ENCODE data around the gene AGA.

The AGA gene

DNA sequence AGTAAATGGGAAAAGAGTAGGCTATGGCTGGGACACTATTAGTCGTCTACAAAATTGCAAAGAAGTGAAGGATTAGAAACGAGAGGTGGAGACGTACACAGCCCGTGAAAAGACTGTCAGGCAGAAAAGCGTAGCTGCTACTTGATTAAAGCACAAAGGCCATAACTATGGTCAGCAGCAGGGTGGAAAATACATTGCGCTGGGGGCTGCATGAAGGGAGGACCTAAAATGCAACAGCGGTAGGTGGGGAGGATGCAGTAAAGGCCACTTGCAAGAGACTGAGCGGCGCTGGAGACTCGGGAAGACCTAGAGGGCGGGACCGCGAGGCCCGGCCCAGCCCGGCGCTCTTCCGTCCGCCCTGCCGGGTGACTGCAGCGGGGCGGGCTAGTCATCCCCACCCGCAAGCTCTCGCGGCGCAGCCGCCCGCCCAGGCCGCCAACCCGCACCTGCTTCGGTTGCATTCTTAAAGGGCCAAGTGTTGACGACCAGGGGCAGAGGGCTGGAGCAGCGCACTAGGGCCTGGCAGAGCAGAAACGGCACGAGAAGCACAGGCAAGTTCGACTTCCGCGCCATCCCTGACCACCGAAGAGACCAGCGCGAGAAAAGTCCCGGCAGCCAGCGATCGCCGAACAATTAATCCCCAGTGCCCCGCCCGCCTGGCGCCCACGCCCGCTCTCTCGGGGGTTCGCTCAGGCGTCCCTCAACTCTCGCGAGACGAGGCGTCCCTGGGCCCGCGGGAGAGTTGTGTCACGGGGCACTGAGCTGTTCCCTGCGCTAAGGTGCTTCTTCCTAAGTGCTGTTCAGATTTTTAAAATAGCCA is at the start of gene AGA:
TSS of gene AGA (minus strand) at position 635 of the 820 bp plus-strand sequence. CDS start at position 573, 62 bp downstream.
- peak; percentile 70 for DNase-seq

DNA sequence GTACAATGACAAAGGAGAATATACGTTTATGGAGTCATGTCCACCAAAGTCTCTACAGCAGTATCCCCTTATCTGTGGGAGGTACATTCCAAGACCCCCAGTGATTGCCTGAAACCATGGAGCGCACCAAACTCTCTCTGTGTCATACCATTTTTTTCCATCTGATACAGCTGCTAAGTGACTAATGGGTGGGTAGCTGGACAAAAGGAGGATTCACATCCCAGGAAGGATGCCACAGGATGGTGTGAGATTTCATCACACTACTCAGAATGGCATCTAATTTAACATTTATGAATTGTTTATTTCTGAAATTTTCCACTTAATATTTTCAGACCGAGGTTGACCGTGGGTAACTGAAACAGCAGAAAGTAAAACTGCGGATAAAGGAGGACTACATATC is 49.8 kb upstream of the AGA start:
- no peak for DNase-seq

DNA sequence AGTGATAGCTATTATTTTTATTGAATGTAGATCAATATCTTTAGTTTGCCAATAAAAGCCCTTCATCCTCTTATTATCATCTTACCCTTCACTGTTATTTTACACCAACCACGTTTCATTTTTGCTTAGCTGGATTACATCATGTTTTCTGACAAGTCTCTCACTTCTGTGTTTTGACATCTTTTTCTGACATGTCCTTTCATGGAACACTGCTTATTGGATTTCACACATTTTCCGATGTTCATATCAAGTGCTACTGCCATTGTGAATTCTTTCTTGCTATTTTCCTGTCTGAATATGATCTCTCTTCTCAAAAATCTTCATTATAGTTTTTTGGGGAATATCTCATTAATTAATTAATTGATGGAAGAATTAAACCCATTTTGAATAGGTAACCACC is 48.5 kb upstream of the AGA start:
- DNase-seq, result no peak

DNA sequence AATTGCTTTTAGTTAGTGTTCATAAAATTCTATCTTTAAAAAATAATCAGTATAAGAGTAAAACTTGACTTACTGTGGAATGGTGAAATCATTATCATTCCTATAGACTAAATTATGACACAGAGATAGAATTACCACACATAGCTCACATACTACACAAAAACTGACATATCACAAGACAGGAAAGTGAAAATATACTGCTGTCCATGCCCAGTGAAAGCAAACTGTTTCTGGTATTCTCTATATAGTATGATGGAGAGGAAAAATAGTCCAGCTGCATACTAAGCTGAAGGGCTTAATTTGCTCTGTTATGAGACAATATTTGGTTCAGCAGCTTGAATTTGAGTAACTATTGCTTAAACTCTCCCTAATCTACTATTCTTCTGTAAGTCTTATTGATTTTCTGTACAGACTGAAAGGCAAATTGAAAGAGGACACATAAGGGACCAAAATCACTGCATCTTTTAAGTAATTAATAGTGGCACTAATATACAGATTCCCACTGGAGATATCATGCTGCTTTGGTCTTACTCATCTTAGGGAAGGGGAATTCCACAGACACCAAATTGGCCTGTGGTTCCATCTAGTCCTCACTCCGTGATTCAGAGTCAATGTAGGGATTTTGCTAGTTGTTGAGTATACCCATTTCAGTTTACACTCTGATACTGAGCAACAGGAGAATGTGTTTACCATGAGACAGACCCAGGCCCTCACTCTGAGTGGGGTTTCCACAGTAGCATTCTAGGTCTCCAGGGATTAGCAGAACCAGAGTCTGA is 47.4 kb upstream of the AGA start:
- DNase-seq, result no peak

DNA sequence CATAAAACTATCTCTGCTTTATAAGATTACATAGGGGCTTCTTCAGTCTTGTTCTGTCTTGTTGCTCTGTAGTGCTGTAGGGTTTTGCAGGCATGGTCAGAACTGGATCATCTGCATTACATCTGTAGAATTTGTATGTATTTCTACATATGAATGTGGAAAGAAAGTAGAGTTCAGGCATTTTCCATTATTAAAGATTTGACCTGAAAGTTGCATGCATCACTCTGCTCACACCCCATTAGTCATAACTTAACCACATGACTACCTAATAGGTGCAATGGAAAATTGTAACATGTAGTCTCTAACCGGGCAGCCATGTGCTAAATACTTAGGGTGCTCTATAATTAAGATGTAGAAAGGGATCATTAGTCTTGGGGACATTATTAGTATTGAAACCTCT is 45.7 kb upstream of the AGA start:
- no peak for DNase-seq

DNA sequence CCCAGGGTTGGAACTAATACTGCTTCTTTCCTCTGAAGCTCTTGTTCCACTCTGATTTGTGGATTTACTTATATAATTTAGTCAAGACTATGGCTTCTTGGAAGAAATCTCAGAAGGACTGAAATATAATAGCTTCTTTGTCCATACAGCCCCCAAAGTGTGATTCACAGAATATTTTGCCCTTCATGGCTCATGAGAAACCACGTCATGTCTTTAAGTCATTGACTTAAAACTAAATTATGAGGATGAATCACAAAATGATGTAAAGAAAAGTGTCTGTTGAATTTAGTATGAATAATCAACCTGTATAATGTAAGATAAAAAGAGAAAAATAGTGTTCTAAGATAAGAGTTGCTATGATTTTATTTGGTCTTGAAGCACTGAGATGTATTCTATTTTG is 43.3 kb upstream of the AGA start:
- DNase-seq, result no peak

DNA sequence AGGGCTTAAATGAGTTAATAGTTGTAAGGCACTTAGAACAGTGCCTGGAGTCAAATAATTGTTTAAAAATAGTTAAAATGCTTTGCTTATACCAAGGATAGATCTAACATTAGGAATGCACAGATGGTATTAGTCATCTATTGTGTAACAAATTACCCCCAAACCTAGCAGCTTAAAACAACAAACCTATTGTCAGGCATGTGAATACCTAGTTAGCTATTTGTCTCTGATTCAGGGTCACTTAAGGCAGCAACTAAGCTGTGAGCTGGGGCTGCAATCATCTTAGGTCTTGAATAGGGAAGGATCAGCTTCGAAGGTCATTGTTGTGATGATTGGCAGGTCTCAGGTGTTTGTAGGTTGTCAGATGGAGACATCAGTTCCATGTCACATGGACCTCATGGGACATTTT is 42.4 kb upstream of the AGA start:
- no peak for DNase-seq

DNA sequence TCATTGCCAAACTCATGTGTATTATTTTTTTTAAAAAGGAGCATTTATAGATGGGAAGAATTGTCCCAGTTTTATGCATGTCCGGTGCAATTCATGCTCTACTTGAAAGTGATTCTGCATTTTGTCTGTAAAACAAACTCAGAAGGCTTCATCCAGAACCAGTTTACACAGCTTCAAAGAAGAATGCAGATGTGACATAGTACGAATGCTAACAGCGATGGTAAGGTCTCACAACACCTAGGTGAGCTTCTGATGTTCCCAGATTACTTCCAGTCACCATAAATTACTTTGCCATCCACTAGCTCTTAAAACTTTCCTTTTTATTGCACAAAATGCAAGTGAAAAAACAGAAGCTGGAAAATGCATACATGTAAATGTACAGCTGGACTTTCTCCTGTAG is 41.5 kb upstream of the AGA start:
- no peak for DNase-seq

DNA sequence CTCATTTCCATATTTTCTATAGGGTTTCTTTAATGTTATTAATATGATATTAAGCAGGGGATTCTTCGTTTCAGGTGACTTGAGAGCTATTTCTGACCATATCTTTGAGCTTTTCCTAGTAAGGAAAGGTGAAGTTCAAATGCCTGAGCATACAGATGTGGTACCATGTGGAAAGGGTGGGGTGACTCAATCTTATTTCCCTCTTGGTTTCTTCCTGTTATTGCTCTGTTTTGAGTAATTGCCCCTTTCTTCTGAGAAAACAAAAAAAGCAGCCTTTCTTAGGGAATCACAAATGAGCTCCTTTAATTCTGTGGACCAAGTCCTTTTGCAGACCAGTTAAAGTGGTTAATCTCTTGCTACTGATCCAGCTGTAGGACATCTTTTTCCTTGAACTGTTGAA is 41.0 kb upstream of the AGA start:
- no peak for DNase-seq

DNA sequence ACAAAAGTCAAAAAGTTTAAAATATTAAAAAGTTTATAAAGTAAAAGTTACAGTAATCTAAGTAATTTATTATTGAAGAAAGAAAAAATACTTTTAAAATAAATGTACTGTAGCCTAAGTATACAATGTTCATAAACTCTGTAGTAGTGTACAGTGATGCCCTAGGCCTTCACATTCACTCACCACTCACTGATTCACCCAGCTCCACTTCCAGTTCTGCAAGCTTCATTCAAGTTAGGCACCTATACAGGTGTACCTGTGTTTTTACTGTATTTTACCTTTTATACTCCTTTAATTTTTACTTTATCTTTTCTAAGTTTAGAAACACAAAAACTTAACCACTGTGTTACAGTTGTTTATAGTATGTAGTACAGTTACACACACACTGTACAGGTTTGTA is 40.1 kb upstream of the AGA start:
- DNase-seq, result no peak

DNA sequence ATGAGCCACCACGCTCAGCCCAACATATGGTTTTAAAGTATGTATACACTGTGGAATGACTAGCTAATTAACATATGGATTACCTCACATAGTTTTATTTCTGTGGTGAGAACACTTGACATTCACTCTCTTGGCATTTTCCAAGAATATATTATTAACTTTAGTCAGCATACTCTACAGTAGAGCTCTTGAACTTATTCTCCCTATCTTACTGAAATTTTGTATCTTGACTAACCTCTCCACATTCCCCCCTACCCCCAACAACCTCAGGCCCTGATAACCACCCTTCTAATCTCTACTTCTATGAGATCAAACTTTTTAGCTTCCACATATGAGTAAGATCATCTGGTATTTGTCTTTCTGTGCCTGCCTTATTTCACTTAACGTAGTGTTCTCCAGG is 38.6 kb upstream of the AGA start:
- DNase-seq, result no peak

DNA sequence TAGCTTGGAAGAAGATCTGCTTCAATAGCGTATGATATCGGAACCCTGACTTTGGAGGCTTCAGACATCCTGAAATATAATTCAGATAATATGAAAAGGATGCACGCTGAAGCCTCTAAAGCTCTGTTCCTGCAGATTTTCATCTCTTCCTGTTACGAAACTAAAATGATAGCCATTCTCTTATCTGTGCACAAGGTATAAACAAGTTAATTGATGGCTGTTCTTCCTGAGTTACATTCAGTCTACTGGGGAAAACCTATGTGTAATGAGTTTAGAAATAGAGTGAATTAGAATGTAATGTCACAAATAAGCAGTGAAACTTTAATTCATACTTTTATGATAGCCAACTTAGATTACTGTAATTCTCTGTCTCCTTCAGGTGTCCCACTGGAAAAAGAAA is 36.8 kb upstream of the AGA start:
- no peak for DNase-seq

DNA sequence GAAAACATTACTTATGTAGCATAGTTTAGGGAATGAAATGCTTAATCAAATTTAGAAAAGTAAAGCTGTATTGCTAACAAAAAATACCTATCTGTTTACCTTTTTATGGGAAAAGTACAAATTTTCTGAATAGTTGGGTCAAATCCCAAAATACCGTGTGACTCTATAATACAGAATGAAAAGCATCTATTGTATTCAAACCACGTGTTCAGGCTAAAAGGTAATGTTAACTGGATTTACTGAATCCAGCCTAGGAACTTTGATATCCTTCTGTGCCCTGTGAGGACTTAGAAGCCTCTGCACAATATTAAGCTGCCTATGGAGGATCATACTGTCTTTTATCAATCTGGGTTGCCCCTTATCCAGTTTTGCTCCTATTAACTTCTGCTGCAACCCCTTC is 36.3 kb upstream of the AGA start:
- no peak for DNase-seq

DNA sequence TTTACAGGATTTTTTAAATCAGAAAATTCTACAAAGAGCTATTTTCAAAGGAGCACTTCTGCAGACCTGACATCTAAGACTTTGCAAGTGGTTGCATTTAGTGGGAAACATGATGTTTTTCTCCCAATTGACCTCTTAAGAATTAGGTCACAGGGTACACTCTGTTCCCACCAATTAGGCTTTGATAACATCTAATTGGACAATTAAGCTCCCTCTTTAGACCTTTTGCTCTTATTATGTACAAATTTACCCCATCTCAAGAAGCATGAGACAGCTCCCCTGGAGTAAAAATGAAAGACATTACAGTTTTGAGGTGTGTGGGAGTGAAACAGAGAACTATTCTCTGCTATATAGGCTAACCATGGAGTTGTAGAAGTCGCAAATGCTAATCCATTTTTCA is 31.8 kb upstream of the AGA start:
- DNase-seq, result no peak

DNA sequence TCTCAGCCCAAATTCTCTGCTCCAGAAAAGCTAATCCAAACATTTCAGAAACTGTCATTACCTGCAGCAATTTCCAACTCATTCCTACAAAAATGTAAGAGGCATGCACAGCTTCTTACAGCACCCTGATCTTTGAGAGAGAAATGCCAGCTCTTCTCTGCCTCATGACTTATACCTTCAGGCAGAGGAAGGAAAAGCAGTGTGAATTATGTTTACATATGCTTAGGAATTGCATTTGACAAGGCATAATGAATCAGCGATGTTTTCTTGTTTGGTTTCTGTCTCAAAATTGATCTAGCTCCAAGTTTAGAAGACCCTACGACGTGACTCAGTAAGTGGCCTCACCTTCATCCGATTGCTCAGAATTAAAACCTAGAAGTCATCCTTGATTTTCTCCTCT is 21.8 kb upstream of the AGA start:
- DNase-seq, result no peak

DNA sequence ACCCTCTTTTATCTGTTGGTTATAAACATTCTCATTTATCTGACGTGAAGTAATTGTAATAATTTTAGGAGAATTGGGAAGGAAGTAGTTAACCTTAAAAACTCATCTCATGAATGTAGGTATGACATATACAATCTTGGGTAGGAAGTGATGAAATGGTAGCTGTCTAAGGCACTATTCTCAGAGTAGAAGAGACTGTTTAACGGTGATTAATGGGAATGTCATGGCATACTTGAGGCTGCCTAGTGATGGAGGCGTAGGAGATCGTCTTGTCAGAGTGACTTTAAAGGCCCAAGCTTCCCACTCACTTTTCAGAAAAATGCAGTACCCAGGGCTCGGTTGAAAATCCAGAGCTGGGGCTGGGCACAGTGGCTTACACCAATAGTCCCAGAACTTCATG is 19.4 kb upstream of the AGA start:
- no peak for DNase-seq

DNA sequence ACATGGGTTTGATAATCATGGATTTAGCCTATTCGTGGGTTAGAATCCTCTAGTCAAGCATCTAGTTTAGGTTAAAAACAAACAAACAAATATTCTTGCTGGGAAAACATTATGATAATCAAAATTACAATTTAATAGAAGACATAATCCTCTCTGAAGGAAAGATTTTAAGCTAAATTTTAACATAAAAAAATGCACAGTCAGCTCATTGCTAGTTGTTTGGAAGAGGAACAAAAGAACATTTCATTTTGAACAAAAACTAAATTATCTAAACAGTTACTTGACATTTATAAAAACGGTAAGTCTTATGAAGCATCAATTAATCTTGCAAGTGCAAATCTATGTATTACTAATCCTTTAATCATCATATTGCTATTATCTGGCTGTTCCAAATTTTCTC is 18.2 kb upstream of the AGA start:
- no peak for DNase-seq

DNA sequence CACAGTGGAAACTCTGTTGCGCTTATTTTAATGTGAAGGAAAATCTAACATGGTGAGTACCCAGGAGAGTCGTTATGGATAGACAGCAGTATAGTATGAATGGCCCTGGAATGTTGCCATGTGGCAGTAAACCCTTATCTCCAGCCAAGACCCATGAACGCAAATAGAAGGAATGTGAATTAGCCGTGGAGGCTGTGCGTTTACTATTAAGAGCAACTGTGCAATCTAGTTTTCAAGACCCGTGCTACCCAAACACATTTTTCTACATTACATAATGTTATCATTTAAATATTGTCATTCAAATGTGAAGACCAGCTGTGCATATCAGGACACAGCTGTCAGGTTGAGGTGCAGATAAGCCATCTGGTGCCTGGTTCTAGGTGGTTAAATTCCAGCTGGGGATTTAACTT is 13.3 kb upstream of the AGA start:
- DNase-seq, result peak; percentile 24

DNA sequence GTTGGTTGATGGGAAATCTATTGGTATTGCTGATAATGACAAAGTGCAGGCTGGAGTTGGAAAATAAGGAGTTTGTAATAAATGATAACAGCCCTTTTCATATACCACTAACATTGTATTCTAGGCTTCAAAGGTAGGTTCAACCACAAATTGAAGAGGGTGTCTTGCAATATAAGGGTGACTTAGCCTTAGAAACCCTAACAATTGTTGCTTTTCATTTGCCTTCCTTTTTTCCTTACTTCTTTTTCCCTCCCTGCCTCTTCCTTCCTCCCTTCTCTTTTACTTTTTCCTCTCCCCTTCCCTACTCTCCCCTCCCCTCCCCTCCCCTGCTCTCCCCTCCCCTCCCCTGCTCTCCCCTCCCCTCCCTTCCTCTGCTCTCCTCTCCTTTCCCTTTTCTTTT is 10.9 kb upstream of the AGA start:
- DNase-seq, result no peak

DNA sequence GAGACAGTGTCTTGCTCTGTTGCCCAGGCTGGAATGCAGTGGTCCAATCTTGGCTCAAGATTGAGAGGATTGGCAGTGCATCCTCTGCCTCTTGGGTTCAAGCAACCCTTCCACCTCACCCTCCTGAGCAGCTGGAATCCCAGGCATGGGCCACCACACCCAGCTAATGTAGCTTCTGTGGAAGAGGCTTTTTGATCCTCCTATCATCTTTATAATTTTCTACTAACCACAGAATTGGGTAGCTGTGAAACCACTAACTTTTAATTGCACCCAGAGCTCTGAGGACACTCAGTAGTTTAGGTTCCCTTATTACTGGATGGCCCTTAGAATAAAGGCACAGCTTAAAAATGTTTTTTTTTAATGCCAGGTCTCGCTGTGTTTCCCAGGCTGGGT is 8.9 kb upstream of the AGA start:
- DNase-seq, result no peak

DNA sequence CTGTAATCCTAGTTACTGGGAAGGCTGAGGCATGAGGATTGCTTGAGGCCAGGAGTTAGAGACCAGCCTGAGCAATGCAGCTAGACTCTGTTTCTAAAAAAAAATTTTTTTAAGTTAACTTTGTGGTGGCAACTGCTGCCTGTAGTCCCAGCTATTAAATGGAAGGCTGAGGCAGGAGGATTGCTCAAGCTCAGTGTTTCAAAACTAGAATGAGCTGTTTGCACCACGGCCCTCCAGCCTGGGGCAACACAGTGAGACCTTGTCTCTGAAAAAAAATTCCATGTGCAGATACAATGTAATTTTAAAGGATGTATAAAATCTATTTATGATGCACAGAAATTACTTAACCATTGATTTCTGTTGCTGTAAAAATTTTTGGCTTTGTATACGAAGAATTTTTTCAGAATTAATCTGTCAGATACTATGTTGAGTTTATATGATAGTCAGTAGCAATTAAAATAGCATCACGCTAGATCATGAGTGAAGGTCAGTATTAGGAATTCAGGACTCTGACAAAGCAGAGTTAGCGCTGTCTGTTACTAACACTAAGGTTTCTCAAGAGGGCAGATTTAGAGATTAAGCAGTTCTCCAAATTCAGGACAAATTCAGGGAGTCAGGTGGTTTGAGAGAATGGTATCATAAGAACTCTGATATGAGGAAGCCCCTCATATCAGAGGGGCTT is 8.3 kb upstream of the AGA start:
- no peak for DNase-seq

DNA sequence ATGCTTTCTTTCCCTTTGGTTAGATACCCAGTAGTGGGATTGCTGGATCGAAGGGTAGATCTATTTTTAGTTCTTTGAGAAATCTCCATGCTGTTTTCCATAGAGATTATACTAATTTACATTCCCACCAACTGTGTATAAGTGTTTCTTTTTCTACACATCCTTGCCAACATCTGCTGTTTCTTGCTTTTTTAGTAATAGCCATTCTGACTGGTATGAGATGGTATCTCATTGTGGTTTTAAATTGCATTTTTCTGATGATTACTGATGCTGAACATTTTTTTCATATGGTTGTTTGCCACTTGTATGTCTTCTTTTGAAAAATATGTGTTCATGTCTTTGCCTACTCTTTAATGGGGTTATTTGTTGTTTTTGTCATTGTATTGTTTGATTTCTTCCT is 6.6 kb upstream of the AGA start:
- DNase-seq, result no peak

DNA sequence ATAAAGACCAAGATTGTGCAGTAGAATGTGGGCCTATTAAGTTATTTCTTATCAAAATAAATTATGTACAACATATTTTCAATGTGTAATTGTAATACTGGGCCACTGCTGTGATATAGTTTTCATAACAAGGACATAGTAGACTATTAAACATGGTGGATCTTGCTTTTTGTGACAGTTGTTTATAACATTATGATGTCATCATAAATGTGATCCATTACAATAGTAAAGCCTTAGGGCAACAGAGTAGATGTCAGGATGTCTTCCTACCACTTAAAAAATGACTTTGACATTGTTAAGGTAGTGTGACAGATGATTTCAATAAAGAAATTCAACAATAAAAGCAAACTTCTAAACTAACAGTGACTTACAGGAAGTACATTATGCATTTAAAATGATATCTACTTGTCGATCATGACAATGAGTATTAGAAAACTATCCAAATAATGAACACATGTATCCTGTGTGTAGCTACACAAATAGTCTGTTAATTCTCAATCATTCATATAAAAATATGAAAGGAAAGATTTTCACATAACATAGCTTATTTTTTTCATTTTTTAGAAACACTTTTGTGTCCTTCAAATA is 5.3 kb upstream of the AGA start:
- no peak for DNase-seq

DNA sequence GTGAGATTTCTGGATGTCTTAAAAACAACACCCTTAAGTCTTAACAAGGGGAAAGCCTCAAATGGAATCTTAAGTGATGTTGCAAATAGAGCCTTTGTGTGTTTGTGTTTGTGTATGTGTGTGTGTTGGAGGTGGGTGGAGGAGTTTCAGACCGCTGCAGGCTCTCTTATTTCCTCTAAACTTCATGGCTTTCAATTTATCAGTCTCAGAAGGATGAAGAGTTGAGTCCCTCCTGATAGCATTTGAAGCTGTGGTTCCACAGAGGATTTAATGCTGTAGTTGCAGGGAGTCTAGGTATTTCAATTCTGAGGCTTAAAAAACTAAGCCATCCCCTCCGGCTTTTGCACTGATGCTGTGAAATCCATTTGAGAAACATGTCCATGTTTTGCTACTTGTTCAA is 4.3 kb upstream of the AGA start:
- no peak for DNase-seq

Measured in NCI-H2171 treated with DMSO at 0.1 percent for 48 hours (cell line).